ENCODE results near the gene PCID2. TPM values are rescaled to one million over a fixed set of nuclear protein-coding genes. Genes with fewer than 3 reads are reported as not detected.

The PCID2 gene
- total RNA-seq, 4 donors from 2014 or later = 21.0 to 47.9 (median 33.6) TPM

DNA sequence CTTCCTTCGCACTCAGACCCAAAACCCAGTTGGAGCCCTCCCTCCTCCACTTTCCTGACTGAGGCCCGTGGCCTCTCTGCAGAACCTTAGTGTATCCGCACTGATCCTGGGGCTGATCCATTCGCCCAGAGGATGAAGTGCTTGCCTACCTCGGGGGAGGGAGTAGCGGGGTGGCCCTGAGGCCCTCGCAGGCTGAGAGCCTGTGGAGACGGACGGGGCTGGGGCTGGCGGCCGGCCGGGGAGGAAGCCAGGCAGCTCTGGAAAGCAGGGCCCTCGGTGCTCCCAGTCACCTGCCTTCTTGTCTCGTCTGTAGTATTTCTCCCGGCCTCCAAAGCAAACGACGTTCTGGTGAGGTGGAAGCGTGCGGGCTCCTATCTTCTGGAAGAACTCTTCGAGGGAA, 48.8 kb downstream of the PCID2 start:
- 78 to 82% methylated on average over 6 to 10 of the region's 20 CpGs for WGBS, 2 donors
- TF ChIP-seq, protein P1, sequence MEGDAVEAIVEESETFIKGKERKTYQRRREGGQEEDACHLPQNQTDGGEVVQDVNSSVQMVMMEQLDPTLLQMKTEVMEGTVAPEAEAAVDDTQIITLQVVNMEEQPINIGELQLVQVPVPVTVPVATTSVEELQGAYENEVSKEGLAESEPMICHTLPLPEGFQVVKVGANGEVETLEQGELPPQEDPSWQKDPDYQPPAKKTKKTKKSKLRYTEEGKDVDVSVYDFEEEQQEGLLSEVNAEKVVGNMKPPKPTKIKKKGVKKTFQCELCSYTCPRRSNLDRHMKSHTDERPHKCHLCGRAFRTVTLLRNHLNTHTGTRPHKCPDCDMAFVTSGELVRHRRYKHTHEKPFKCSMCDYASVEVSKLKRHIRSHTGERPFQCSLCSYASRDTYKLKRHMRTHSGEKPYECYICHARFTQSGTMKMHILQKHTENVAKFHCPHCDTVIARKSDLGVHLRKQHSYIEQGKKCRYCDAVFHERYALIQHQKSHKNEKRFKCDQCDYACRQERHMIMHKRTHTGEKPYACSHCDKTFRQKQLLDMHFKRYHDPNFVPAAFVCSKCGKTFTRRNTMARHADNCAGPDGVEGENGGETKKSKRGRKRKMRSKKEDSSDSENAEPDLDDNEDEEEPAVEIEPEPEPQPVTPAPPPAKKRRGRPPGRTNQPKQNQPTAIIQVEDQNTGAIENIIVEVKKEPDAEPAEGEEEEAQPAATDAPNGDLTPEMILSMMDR (IDR thresholded peaks at IDR 0.05) = no peak
- intact Hi-C loops (cut with DNase I) = no loop called here
- H3K27ac ChIP-seq = no peak overlapping the region
- H3K9me3 ChIP-seq = no peaks in the 10 kb centered on the region
- H3K27me3 ChIP-seq = peaks cover 0 to 49% (median 1%) of the 10 kb centered on the region in 4 donors
- DNase-seq = no peak
- H3K36me3 ChIP-seq = no peaks in the 10 kb centered on the region
- no peak overlapping the region for H3K4me3 ChIP-seq
- peaks cover 0 to 2% (median 0%) of the 10 kb centered on the region in 3 donors for H3K4me1 ChIP-seq

GRCh38 chr13:113158946-113159345, 49.5 kb downstream of the PCID2 start:
- Histone ChIP-seq H3K9me3 (no peaks in the 10 kb centered on the region), H3K27me3 (peaks cover 0 to 44% (median 1%) of the 10 kb centered on the region in 4 donors), H3K36me3 (no peaks in the 10 kb centered on the region), H3K4me3 (no peak overlapping the region), H3K4me1 (peaks cover 0 to 6% (median 3%) of the 10 kb centered on the region in 3 donors), H3K27ac (no peak overlapping the region)
- TF ChIP-seq POLR2A (IDR thresholded peaks at IDR 0.05) = no peak
- TF ChIP-seq, protein P1 (IDR thresholded peaks at IDR 0.05) = no peak
- DNase-seq = no peak
- intact Hi-C loops (cut with DNase I) = no loop called here
- 50 to 60% methylated on average over 1 to 3 of the region's 7 CpGs for WGBS, 2 donors

DNA sequence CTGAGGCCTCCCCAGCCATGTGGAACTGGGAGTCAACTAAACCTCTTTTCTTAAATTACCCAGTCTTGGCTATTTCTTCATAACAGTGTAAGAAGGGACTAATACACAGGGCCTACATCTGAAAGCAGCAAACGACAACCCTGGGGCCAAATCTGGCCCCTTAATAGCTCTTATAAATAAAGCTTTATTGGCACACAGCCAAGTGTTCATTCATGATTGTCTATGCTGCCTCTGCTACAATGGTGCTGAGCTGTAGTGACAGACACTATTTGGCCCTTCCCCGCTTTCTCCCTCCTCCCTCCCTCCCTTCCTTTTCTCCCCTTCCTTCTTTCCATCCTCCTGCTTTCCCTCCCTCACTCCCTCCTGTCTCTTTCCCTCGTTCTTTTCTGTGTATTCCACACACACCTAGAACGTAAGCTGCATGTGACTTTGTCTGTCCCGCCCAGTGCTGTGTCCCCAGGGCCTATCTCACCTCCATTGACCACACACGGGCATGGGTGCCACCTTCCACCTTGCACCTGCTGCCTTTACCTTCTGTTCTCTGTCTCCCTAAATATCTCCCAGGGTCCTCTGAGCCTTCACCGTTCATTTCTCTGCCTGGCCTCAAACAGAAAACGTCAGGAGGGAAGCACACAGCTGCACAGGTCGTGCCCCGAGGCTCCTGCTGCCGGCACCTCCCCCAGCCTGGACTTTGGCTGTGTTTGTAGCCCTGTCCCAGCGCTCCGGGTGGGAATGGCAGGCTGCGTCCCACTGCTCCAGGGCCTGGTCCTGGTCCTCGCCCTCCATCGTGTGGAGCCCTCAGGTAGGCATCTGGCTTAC, 50.3 kb downstream of the PCID2 start, which contains the start of gene PROZ:
TSS of gene PROZ (plus strand) at position 720 of the 819 bp plus-strand sequence. CDS start at position 733, 13 bp downstream.
- DNase-seq = no peak
- Histone ChIP-seq H3K27me3 (peaks cover 0 to 39% (median 1%) of the 10 kb centered on the region in 4 donors), H3K9me3 (no peaks in the 10 kb centered on the region), H3K27ac (no peak within 1 kb of the TSS), H3K4me1 (peaks cover 5 to 12% (median 8%) of the 10 kb centered on the region in 3 donors), H3K36me3 (no peaks in the 10 kb centered on the region), H3K4me3 (no peak within 1 kb of the TSS)
- intact Hi-C loops (cut with DNase I) = no loop called here
- 53 to 78% methylated on average over 8 to 11 of the region's 16 CpGs for WGBS, 2 donors
- TF ChIP-seq, protein P1 (IDR thresholded peaks at IDR 0.05) = no peak
- TF ChIP-seq POLR2A (IDR thresholded peaks at IDR 0.05) = no peak

DNA sequence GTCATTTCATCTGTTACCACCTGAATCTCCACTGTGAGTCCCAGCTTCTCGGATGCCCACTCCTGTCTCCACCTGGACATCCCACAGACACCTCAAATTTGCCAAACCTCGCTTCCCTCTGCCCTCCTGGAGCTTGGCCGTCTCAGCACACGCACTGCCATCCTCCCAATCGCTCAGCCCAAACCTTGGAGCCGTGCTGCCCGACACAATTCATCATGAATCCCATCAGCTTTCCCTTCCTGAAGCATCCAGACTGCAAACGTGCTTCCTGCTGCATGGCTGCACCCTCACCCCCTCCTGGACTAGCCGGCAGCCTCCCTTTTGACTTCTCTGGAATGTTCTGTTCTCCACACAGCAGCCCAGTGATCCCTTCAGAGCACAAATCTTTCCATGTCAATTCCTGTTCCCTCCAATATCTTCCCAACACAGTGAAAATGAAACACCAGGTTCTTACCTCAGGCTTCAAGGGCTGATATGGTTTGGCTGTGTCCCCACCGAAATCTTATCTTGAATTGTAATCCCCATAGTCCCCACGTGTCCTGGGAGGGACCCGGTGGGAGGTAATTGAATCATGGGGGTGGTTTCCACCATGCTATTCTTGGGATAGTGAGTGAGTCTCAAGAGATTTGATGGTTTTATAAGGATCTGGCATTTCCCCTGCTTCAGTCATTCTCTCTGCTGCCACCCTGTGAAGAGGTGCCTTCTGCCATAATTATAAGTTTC, 51.1 kb downstream of the PCID2 start:
- TF ChIP-seq, protein P1 (IDR thresholded peaks at IDR 0.05) = no peak
- no peak for TF ChIP-seq POLR2A (IDR thresholded peaks at IDR 0.05)

More for the DNA sequence above, 51.1 kb downstream of the PCID2 start:
- 66 to 70% methylated on average over 12 of the region's 12 CpGs for WGBS, 2 donors
- no peaks in the 10 kb centered on the region for H3K36me3 ChIP-seq
- H3K9me3 ChIP-seq = no peaks in the 10 kb centered on the region
- intact Hi-C loops (cut with DNase I) = no loop called here
- DNase-seq = no peak
- H3K27me3 ChIP-seq = peaks cover 0 to 41% (median 1%) of the 10 kb centered on the region in 4 donors
- no peak overlapping the region for H3K27ac ChIP-seq
- H3K4me1 ChIP-seq = peaks cover 11 to 20% (median 12%) of the 10 kb centered on the region in 3 donors
- no peak overlapping the region for H3K4me3 ChIP-seq
